Kidney epithelial cell (primary cell): ENCODE data around the gene GPANK1. TPM values are rescaled to one million over a fixed set of nuclear protein-coding genes. Genes with fewer than 3 reads are reported as not detected.
"Not testable (repeated sequence)": the region's sequence is repeated elsewhere in the genome, so short reads cannot be mapped to it uniquely, and the experiment has no call there.

Experiments
- DNase-seq: peaks from one replicate; pipeline ENCODE4 v3.0.0-alpha.2; 2010; ENCODE audit warnings: low read depth
- H3K27me3 ChIP-seq: 2 replicates; pipeline ENCODE4 v1.6.0; 2011; ENCODE audit warnings: low read length; ENCODE audit not compliant: control insufficient read depth, insufficient read depth
- H3K36me3 ChIP-seq: 2 replicates; pipeline ENCODE4 v1.5.1; 2011; ENCODE audit warnings: low read length; ENCODE audit not compliant: control insufficient read depth, insufficient read depth
- H3K4me3 ChIP-seq: 2 replicates; pipeline ENCODE4 v1.5.1; 2011; ENCODE audit warnings: low read depth, mild to moderate bottlenecking, control low read depth, low read length
- total RNA-seq: library from RNA; depleted of rRNA; stranded (reverse); fragments of >200 nt; gene quantifications from 2 replicates; pipeline ENCODE4 v1.2.3, GENCODE V29; 2015
- TF ChIP-seq, protein P1 (sequence below): IDR thresholded peaks from 2 replicates; pipeline ENCODE4 v1.5.1; 2011; ENCODE audit warnings: mild to moderate bottlenecking, moderate library complexity, low read length, control low read depth, inconsistent platforms; ENCODE audit not compliant: insufficient read depth, poor library complexity, severe bottlenecking

Gene GPANK1
- total RNA-seq, 1 donor from 2014 or later: 22.0 TPM

DNA sequence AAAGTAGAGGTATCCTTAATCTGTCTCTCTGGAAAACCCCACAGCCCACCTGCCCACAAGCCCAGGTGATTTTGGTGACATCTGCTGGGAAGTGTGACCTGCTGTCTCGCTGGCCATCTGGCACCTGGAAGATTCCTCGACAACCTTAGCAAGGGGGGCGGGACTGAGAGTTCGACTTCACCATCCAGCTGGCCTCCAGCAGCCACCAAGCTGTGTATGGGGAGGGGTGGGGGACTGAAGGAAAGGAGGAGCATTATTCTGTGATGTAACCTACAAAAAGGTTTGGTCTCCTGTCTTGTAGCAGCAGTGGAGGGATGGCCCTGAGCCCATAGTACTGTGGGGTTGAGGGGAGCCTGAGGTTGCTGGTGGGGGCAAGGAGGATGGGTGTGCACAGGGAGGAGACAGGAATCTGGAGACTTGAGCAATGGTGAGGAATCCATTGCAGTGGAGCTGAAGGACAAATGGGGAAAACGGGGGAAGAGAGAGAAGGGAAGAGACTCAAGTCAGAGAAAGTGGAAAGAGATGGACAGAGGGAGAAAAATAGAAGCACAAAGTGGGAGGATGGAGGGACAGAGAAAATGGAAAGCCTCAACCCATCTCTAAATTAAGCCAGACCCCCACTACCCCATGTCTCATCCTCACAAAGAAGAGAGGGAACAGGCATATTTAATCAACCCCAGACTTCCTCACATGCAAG is 45.9 kb upstream of the GPANK1 start:
- DNase-seq: no peak
- TF ChIP-seq, protein P1, sequence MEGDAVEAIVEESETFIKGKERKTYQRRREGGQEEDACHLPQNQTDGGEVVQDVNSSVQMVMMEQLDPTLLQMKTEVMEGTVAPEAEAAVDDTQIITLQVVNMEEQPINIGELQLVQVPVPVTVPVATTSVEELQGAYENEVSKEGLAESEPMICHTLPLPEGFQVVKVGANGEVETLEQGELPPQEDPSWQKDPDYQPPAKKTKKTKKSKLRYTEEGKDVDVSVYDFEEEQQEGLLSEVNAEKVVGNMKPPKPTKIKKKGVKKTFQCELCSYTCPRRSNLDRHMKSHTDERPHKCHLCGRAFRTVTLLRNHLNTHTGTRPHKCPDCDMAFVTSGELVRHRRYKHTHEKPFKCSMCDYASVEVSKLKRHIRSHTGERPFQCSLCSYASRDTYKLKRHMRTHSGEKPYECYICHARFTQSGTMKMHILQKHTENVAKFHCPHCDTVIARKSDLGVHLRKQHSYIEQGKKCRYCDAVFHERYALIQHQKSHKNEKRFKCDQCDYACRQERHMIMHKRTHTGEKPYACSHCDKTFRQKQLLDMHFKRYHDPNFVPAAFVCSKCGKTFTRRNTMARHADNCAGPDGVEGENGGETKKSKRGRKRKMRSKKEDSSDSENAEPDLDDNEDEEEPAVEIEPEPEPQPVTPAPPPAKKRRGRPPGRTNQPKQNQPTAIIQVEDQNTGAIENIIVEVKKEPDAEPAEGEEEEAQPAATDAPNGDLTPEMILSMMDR: no peak
- Histone ChIP-seq H3K27me3 (peaks cover 7% of the 10 kb centered on the region), H3K36me3 (no peaks in the 10 kb centered on the region), H3K4me3 (no peak overlapping the region)

DNA sequence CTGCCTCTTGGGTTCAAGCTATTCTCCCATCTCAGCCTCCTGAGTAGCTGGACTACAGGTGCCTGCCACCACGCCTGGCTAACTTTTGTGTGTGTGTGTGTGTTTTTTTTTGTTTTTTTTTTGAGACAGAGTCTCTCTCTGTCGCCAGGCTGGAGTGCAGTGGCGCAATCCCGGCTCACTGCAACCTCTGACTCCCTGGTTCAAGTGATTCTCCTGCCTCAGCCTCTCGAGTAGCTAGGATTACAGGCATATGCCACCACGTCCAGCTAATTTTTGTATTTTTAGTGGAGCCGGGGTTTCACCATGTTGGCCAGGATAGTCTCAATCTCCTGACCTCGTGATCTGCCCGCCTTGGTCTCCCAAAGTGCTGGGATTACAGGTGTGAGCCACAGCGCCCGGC is 44.4 kb upstream of the GPANK1 start:
- H3K27me3 ChIP-seq, H3K36me3 ChIP-seq, DNase-seq, H3K4me3 ChIP-seq: not testable (repeated sequence)

DNA sequence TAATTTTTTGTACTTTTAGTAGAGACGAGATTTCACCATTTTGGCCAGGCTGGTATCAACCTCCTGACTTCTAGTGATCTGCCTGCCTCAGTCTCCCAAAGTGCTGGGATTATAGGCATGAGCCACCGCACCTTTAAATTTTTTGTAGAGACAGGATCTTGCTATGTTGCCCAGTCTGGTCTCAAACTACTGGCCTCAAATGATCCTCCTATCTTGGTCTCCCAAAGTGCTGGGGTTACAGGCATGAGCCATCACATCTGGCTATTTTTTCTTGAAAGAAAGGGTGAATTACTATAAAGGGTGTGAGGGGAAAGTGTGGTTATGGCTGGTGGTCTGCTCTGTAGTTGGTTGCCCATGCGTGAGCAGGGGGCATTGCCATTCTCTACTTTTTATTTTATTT is 43.4 kb upstream of the GPANK1 start:
- Histone ChIP-seq H3K4me3 (no peak overlapping the region), H3K27me3 (peaks cover 3% of the 10 kb centered on the region)
- DNase-seq: no peak

DNA sequence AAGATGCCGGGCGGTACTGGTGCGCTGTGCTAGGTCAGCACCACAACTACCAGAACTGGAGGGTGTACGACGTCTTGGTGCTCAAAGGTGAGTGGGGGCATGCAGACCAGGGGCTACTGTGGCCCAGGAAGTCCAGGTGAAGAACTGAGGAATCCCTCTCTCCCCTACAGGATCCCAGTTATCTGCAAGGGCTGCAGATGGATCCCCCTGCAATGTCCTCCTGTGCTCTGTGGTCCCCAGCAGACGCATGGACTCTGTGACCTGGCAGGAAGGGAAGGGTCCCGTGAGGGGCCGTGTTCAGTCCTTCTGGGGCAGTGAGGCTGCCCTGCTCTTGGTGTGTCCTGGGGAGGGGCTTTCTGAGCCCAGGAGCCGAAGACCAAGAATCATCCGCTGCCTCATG is 42.9 kb upstream of the GPANK1 start:
- Histone ChIP-seq H3K36me3 (no peaks in the 10 kb centered on the region), H3K4me3 (no peak overlapping the region), H3K27me3 (peaks cover 3% of the 10 kb centered on the region)
- no peak for DNase-seq
- TF ChIP-seq, protein P1: no peak

More for the DNA sequence above, 43.4 kb upstream of the GPANK1 start:
- TF ChIP-seq, protein P1: no peak
- H3K36me3 ChIP-seq: no peaks in the 10 kb centered on the region

DNA sequence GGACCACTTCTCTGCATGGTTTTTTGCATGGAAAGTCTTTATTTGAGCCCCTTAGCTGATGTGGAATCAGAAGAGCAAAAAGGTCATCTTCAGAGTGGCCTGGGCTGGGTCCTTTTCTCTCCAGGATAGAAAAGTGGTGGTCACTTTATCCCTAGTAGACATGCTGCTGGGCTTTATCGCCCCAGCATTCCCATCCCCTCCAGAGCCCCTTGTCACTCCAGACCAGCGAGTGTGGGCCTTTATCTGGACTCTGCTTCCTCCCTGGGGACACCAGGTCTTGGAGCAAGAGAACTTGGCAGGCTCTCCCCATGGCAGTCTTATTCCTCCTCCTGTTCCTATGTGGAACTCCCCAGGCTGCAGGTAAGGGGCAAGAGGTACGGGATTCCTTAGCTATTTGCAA is 41.8 kb upstream of the GPANK1 start, which contains the start of gene LY6G6F:
Gene LY6G6F (plus strand): TSS at position 268 of the 400 bp plus-strand sequence. CDS start 41 bp downstream, at position 309.
- TF ChIP-seq, protein P1: no peak
- no peak for DNase-seq
- no peak within 1 kb of the TSS for H3K4me3 ChIP-seq
- peaks cover 3% of the 10 kb centered on the region for H3K27me3 ChIP-seq
- no peaks in the 10 kb centered on the region for H3K36me3 ChIP-seq

DNA sequence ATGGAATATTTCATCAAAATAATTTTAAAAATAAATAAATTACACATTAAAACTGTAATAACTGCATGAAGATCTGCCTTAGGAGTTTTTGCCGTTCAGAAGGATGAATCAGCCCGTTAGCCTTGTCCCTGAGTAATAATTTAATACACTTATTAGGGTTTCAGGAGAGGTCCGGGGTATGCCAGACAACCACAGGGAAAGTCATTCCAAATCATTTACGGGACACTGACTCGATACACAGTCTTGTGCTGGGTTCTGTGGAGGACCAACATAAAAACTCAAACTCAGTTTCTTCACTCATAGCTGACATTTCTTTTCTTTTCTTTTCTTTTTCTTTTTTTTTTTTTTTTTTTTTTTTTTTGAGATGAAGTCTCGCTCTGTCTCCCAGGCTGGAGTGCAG is 41.1 kb upstream of the GPANK1 start:
- TF ChIP-seq, protein P1: no peak
- no peaks in the 10 kb centered on the region for H3K27me3 ChIP-seq
- DNase-seq: no peak
- H3K4me3 ChIP-seq: no peak overlapping the region
- no peaks in the 10 kb centered on the region for H3K36me3 ChIP-seq
